H1 (cell line): ENCODE data around the gene RFXAP. TPM values are rescaled to one million over a fixed set of nuclear protein-coding genes. Genes with fewer than 3 reads are reported as not detected.

Experiments
- CHD2 ChIP-seq: IDR thresholded peaks from 2 replicates; pipeline ENCODE4 v1.6.1; 2012; ENCODE audit warnings: low read length, improper control_type of control experiment
- E2F6 ChIP-seq: IDR thresholded peaks from 2 replicates; pipeline ENCODE4 v1.6.1; 2012; ENCODE audit warnings: inconsistent platforms
- EP300 ChIP-seq, 2 experiments: IDR thresholded peaks; 1 replicate in 1 of 2; 2 replicates in 1 of 2; pipeline ENCODE4 v1.6.1; 2011 to 2012; ENCODE audit warnings: low read depth in 2 of 2, low read length in 2 of 2, mild to moderate bottlenecking in 2 of 2, borderline replicate concordance in 1 of 2, inconsistent platforms in 1 of 2, moderate library complexity in 1 of 2
- JUND ChIP-seq: IDR thresholded peaks from 2 replicates; pipeline ENCODE4 v1.6.1; 2011; ENCODE audit warnings: mild to moderate bottlenecking, improper control_type of control experiment, low read length
- PHF8 ChIP-seq: fragments of 200-600 bp; sonication (generic); conservative IDR thresholded peaks from 2 replicates; pipeline ENCODE4 v1.7.1; 2012; ENCODE audit warnings: low read depth, mild to moderate bottlenecking, inconsistent platforms, low read length, moderate library complexity
- RFX5 ChIP-seq: IDR thresholded peaks from 2 replicates; pipeline ENCODE4 v1.6.1; 2011; ENCODE audit warnings: low read depth, low read length, improper control_type of control experiment, borderline replicate concordance
- SUZ12 ChIP-seq: fragments of 200-600 bp; sonication (generic); IDR thresholded peaks from 2 replicates; pipeline ENCODE4 v1.6.1; 2012; ENCODE audit warnings: mild to moderate bottlenecking, inconsistent platforms, low read length, moderate library complexity, mixed read lengths
- TCF12 ChIP-seq: IDR thresholded peaks from 2 replicates; pipeline ENCODE4 v1.6.1; 2011; ENCODE audit warnings: low read depth, mild to moderate bottlenecking, low read length
- USF2 ChIP-seq: IDR thresholded peaks from 2 replicates; pipeline ENCODE4 v1.6.1; 2011; ENCODE audit warnings: low read length, improper control_type of control experiment
- polyA plus RNA-seq, 7 experiments: library from polyadenylated mRNA; depleted of rRNA in 3 of 7; stranded (reverse) in 5 of 7; unstranded in 2 of 7; fragments of >200 nt in 5 of 7; fragments of 200-250 nt in 2 of 7; gene quantifications; 1 replicate in 5 of 7; 2 replicates in 1 of 7; 4 replicates in 1 of 7; pipeline versions ENCODE4 v1.2.1 to v1.2.3, GENCODE V29; 2011 to 2013; ENCODE audit warnings: missing spikeins in 2 of 7, mixed read lengths in 2 of 7
- total RNA-seq: library from RNA; stranded (reverse); fragmentation: NEBNext Ultra II Directional; extraction: Animal tissue kit (Norgen Biotek cat#: 25700); gene quantifications from 2 replicates; pipeline ENCODE4 v1.2.1, GENCODE V29; 2021
- TF ChIP-seq, protein P1 (sequence below): fragments of 300-600 bp; sonication (generic); IDR thresholded peaks from 2 replicates; pipeline ENCODE4 v1.7.1; 2012; ENCODE audit warnings: low read length, moderate library complexity, mild to moderate bottlenecking, inconsistent platforms; ENCODE audit not compliant: insufficient replicate concordance

RFXAP gene
- total and polyA plus RNA-seq, 2 of the 8 experiments (the other 6 are each of a cell fraction or from before 2014, with no cell fraction given), result 5.2 to 11.5 TPM

- TF ChIP-seq, protein P1, sequence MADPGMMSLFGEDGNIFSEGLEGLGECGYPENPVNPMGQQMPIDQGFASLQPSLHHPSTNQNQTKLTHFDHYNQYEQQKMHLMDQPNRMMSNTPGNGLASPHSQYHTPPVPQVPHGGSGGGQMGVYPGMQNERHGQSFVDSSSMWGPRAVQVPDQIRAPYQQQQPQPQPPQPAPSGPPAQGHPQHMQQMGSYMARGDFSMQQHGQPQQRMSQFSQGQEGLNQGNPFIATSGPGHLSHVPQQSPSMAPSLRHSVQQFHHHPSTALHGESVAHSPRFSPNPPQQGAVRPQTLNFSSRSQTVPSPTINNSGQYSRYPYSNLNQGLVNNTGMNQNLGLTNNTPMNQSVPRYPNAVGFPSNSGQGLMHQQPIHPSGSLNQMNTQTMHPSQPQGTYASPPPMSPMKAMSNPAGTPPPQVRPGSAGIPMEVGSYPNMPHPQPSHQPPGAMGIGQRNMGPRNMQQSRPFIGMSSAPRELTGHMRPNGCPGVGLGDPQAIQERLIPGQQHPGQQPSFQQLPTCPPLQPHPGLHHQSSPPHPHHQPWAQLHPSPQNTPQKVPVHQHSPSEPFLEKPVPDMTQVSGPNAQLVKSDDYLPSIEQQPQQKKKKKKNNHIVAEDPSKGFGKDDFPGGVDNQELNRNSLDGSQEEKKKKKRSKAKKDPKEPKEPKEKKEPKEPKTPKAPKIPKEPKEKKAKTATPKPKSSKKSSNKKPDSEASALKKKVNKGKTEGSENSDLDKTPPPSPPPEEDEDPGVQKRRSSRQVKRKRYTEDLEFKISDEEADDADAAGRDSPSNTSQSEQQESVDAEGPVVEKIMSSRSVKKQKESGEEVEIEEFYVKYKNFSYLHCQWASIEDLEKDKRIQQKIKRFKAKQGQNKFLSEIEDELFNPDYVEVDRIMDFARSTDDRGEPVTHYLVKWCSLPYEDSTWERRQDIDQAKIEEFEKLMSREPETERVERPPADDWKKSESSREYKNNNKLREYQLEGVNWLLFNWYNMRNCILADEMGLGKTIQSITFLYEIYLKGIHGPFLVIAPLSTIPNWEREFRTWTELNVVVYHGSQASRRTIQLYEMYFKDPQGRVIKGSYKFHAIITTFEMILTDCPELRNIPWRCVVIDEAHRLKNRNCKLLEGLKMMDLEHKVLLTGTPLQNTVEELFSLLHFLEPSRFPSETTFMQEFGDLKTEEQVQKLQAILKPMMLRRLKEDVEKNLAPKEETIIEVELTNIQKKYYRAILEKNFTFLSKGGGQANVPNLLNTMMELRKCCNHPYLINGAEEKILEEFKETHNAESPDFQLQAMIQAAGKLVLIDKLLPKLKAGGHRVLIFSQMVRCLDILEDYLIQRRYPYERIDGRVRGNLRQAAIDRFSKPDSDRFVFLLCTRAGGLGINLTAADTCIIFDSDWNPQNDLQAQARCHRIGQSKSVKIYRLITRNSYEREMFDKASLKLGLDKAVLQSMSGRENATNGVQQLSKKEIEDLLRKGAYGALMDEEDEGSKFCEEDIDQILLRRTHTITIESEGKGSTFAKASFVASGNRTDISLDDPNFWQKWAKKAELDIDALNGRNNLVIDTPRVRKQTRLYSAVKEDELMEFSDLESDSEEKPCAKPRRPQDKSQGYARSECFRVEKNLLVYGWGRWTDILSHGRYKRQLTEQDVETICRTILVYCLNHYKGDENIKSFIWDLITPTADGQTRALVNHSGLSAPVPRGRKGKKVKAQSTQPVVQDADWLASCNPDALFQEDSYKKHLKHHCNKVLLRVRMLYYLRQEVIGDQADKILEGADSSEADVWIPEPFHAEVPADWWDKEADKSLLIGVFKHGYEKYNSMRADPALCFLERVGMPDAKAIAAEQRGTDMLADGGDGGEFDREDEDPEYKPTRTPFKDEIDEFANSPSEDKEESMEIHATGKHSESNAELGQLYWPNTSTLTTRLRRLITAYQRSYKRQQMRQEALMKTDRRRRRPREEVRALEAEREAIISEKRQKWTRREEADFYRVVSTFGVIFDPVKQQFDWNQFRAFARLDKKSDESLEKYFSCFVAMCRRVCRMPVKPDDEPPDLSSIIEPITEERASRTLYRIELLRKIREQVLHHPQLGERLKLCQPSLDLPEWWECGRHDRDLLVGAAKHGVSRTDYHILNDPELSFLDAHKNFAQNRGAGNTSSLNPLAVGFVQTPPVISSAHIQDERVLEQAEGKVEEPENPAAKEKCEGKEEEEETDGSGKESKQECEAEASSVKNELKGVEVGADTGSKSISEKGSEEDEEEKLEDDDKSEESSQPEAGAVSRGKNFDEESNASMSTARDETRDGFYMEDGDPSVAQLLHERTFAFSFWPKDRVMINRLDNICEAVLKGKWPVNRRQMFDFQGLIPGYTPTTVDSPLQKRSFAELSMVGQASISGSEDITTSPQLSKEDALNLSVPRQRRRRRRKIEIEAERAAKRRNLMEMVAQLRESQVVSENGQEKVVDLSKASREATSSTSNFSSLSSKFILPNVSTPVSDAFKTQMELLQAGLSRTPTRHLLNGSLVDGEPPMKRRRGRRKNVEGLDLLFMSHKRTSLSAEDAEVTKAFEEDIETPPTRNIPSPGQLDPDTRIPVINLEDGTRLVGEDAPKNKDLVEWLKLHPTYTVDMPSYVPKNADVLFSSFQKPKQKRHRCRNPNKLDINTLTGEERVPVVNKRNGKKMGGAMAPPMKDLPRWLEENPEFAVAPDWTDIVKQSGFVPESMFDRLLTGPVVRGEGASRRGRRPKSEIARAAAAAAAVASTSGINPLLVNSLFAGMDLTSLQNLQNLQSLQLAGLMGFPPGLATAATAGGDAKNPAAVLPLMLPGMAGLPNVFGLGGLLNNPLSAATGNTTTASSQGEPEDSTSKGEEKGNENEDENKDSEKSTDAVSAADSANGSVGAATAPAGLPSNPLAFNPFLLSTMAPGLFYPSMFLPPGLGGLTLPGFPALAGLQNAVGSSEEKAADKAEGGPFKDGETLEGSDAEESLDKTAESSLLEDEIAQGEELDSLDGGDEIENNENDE, result no peak
- no peak for TF ChIP-seq EP300 (IDR thresholded peaks at IDR 0.05; ENCODE audit: borderline replicate concordance in 1 of 2, low read depth in 2 of 2, low read length in 2 of 2)
- TF ChIP-seq USF2, result no peak
- TF ChIP-seq SUZ12, result no peak
- TF ChIP-seq RFX5, result no peak
- no peak for TF ChIP-seq PHF8
- no peak for TF ChIP-seq CHD2
- TF ChIP-seq JUND, result no peak
- no peak for TF ChIP-seq TCF12
- TF ChIP-seq E2F6, result no peak
These were observed 15.3 kb downstream of the RFXAP start (continued) for GRCh38 chr13:36834299-36834698.
